GM21447 (cell line): ENCODE results near the gene TNK2.
"Not testable (repeated sequence)": the region's sequence is repeated elsewhere in the genome, so short reads cannot be mapped to it uniquely, and the experiment has no call there.

Source experiments
- ATAC-seq: cut with Tn5 transposase; IDR thresholded peaks from one replicate; pipeline ENCODE4 v1.9.1; 2021; ENCODE audit not compliant: unreplicated experiment

The TNK2 gene

GRCh38 chr3:195918176-195918575 lies 9.8 kb upstream of the TNK2 start:
- ATAC-seq: no peak

GRCh38 chr3:195916991-195917390 lies 8.6 kb upstream of the TNK2 start:
- ATAC-seq: no peak

GRCh38 chr3:195916291-195916690 lies 7.9 kb upstream of the TNK2 start:
- no peak for ATAC-seq

- ATAC-seq: peak; percentile 84
Observed at GRCh38 chr3:195914648-195915473, 6.5 kb upstream of the TNK2 start.

GRCh38 chr3:195914146-195914545 lies 5.8 kb upstream of the TNK2 start:
- ATAC-seq: not testable (repeated sequence)

GRCh38 chr3:195913382-195913781 lies 5.0 kb upstream of the TNK2 start:
- no peak for ATAC-seq

GRCh38 chr3:195911946-195912270 lies 3.6 kb upstream of the TNK2 start:
- ATAC-seq: no peak

GRCh38 chr3:195911041-195911945 lies 2.9 kb upstream of the TNK2 start:
- no peak for ATAC-seq

GRCh38 chr3:195910499-195910845 lies 2.1 kb upstream of the TNK2 start:
- ATAC-seq: no peak

GRCh38 chr3:195909644-195910498 lies 1.5 kb upstream of the TNK2 start:
- ATAC-seq: peak; percentile 30

- ATAC-seq: peak; percentile 7
Observed at GRCh38 chr3:195908694-195909581, 587 bp upstream of the TNK2 start.

- ATAC-seq: peak; percentile 9
Observed at GRCh38 chr3:195907684-195907933, 742 bp downstream of the TNK2 start.

GRCh38 chr3:195906865-195907683 lies 1.3 kb downstream of the TNK2 start:
- peak; percentile 34 for ATAC-seq

- ATAC-seq: no peak
Observed at GRCh38 chr3:195905970-195906864, 2.1 kb downstream of the TNK2 start.

- no peak for ATAC-seq
Observed at GRCh38 chr3:195904368-195904767, 4.0 kb downstream of the TNK2 start.

GRCh38 chr3:195903950-195904290 lies 4.4 kb downstream of the TNK2 start:
- ATAC-seq: no peak

GRCh38 chr3:195902634-195903033 lies 5.7 kb downstream of the TNK2 start:
- not testable (repeated sequence) for ATAC-seq

- ATAC-seq: not testable (repeated sequence)
Observed at GRCh38 chr3:195901836-195902585, 6.3 kb downstream of the TNK2 start.
